ENCODE results near the gene TSGA10IP.

- TF ChIP-seq CTCF (IDR thresholded peaks at IDR 0.05) (no peak), EZH2 (IDR thresholded peaks at IDR 0.05; ENCODE audit: borderline replicate concordance, insufficient read depth, low read depth, low read length, poor library complexity, severe bottlenecking) (no peak)
Measured at GRCh38 chr11:65922565-65922964, 22.7 kb upstream of the TSGA10IP start.

Measured in B cell (primary cell).